GM18868 (cell line): Measurements from ENCODE around the gene AIG1.
A peak's percentile ranks its signal among the peaks of the same experiment; 100 is the strongest.

ENCODE experiments used
- ATAC-seq: cut with Tn5 transposase; IDR thresholded peaks from one replicate; pipeline ENCODE4 v1.9.1; 2021; ENCODE audit warnings: mild to moderate bottlenecking, moderate library complexity; ENCODE audit not compliant: unreplicated experiment

Gene AIG1

DNA sequence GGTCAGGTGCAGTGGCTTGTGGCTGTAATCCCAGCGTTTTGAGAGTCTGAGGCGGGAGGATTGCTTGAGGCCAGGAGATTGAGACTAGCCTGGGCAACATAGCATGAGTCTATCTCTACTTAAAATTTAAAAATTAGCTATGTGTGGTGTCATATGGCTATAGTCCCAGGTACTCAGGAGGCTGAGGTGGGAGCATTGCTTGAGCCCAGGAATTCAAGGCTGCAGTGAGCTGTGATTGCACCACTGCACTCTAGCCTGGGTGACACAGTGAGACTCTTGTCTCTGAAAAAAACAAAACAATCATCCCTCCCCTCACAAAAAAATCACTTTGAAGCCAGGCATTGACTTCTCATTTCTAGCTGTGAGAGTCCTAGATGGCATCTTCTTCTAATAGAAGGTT lies 32.1 kb downstream of the AIG1 start:
- ATAC-seq, result no peak

- no peak for ATAC-seq
These were observed 32.6 kb downstream of the AIG1 start for GRCh38 chr6:143093290-143093689.

GRCh38 chr6:143096403-143096802 lies 35.7 kb downstream of the AIG1 start:
- no peak for ATAC-seq

GRCh38 chr6:143097224-143097795 lies 36.6 kb downstream of the AIG1 start:
- peak; percentile 16 for ATAC-seq

- peak; percentile 95 for ATAC-seq
These were observed 37.5 kb downstream of the AIG1 start for GRCh38 chr6:143098054-143098671.

GRCh38 chr6:143099647-143100046 lies 39.0 kb downstream of the AIG1 start:
- ATAC-seq, result no peak

- ATAC-seq, result no peak
These were observed 39.7 kb downstream of the AIG1 start for GRCh38 chr6:143100429-143100828.

DNA sequence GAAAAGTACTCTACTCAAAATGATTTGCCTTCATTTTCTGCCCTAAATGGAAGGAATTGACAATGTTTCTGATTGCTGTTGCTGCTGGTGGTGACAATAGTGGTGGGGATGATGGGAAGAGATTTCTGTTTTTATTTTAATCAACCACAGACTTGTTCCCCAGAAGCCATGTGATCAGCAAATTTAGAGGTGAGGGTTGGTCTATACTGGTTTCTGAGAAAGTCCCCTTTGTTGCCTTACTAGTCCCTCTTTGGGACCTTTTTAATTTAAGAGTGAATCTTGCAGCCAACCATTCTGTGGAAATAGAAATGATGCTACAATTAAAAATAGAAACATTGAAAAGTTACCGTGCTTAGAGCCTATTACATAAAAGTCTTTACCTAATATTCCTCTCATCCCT lies 43.2 kb downstream of the AIG1 start:
- no peak for ATAC-seq

DNA sequence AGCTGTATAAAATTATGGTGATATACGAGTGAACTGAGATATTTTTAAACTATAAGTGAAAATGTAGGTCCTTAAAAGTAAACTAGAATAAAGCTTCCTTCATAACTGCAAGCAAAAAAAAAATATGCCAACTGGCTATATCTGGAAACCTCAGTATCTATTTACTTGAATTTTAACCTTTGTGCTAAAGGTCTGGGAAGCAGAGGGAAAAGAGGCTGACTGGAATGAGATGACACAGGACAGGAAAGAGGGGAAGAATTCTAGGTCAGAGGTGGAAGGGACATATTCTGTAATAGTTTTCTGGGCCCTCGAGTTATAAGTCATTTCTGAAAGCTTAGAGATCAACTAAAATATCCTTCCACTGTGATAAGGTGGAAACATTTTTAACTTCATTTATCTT lies 46.8 kb downstream of the AIG1 start:
- no peak for ATAC-seq

DNA sequence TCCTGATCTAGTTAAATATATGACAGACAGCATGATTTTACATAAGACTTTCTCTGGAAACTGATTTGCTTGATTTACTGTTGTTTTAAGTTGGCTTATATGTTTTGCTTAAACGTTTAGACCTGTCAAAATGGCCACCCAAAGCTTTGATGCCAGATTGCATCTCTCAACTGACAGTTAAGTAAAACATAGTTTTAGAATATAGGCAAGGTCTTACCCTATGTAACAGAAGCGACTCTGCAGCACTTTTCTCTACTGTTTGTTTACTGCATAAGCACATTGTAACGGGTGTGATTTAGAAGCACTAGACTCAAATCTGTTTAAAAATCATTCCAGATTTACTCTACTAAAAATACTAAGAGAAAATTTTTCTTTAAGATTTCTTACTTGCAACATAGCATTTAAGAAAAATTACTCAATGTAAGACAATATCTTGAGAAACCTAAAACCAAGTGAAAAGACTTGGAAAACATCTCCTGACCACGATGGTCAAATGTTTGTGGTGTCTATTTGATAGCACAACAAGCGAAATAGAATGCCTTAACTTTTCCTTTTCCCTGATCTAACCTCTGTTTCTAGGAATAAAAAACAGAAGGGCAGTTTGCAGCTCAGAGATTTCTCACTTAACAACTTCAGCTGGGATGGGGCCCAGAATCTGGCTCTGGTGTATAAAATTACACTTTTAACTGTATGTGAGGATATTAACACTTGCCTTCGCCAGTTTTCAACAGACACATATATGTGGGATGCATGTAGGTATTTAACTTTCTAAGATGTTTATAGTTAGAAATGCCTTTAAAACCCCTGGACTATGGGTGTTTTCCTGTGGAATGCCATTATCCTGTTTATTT lies 47.4 kb downstream of the AIG1 start:
- no peak for ATAC-seq

DNA sequence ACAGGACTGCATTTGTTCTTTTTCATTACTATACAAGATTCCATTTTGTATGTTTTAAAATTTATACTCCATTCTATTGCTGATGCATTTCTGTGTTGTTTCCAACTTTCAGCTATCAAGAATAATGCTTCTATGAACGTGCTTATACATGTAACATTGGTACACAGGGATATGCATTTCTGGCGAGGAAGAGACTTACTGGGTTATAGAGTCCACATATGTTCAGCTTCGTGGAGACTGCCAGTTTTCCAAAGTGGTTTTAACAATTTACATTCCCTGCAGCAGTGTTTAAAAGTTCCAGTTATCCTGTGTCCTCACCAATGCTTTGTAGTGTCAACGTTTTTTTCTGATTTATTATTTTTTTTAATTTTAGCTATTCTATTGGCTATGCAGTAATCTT lies 48.5 kb downstream of the AIG1 start:
- ATAC-seq, result no peak

DNA sequence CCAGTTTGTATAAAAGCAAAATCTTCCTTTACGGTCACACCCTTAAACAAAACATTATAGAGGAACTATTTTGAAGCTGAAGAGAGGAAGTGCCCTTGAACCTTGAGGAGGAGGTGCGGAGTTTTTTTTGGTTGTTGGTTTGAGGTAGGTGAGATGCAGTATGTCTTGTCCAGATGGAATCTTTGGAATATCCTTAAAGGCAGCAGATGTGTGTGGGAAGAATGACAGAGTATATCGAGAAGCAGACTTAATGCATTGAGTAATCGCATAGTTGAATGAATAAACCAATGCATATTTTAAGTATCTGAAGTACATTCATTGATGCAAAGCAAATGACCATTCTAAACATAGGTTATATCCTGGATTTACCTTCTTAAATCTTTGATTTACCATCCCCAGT lies 49.9 kb downstream of the AIG1 start:
- no peak for ATAC-seq

GRCh38 chr6:143110996-143111395 lies 50.3 kb downstream of the AIG1 start:
- ATAC-seq, result no peak

- ATAC-seq, result no peak
These were observed 50.8 kb downstream of the AIG1 start for GRCh38 chr6:143111443-143111842.

DNA sequence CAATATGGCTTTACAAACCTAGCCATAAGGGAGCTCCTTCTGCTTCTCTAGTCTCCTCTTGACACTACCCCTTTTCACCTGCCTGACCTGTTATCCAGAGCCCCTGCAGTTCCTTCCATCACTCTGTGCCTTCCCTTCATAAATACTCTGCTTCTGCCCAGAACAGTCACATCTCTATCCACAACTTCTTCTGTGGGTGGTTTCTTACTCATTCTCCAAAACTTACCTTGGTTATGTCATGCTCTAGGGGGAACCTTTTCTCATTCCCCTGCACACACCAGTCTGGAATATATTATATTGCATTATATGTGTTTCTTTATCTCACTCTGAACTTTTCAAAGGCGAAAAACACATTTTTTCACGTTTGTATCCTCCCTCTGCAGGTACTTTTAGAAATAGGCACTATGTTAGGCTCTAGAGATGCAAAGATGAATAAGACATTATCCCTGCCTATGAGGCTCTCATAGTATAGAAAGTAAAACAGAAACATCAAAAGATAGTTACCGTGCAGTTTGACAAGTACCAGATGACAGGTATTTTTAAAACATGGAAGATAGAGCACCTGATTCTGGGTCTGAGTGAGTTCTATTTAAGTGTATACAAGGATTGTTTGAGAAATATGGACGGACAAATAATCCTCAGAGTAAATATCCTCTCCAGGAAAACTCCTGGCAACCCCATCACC lies 51.5 kb downstream of the AIG1 start:
- ATAC-seq, result peak; percentile 84

DNA sequence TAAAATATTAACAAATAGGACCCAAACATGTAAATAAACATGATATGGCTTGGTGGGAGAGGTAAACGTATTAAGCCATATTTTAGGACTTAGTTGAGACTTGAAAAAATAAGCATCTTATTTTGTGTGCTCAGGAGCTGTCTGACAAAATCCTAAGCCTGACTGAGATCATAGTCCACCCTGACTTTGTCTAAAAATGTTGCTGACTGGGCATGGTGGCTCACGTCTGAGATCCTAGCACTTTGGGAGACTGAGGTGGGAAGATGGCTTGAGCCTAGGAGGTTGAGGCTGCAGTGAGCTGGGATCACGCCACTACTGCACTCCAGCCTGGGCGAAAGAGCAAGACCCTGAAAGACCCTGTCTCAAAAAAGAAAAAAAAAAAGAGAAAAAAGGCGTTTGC lies 52.1 kb downstream of the AIG1 start:
- no peak for ATAC-seq

DNA sequence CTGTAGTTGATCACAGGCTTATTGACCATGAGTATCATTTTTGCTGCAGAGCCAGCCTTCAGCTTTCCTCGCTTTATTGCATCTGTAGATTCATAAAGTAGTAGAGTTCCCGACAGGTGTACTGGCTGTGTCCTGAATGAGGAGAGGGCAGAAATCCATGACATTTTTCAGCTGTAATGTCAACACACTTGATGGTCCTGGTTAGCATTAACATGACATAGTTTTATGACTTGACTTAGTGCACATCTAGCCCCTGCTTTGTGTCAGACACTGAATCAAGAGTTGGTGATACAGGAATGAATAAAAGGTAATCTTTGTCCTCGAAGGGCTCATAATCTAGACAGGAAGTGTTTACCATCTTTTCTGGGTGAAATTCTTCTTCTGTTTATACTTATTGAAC lies 55.0 kb downstream of the AIG1 start:
- no peak for ATAC-seq

DNA sequence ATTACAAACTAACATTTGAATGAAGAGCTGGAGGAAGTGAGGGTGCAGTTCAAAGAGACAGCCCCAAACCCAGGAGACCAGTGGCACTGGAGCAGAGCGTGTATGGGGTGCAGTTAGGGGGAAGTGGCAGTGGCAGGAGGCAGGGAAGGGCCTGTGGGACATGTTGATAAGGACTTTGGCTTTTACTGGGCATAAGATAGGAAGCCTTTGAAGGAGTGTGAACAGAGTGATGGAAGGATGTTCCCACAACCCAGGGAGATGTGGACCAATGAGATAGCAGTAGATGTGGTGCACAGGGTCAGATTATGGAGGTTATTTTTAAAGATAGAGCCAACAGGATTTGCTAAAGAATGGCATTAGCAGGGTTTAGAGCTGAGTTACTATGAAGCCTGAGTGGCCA lies 56.4 kb downstream of the AIG1 start:
- ATAC-seq, result no peak

DNA sequence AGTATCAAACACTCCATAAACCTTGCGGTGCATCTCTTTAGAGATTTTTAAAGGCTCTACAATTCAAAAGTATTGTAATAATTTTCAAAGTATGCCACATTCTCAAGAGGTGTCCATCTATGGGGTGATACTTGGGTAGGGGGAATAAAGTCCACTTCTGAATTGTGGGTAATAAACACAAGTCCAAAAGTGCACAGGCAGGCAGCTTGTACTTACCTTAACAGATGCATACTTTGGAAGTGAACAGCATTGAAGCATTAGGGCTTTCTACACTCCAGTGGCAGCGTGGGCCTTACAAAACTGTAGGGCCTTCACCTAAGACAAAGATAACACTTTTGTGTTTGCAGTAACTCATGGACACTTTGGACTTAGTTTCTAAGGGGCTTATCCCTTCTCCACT lies 58.6 kb downstream of the AIG1 start:
- no peak for ATAC-seq

DNA sequence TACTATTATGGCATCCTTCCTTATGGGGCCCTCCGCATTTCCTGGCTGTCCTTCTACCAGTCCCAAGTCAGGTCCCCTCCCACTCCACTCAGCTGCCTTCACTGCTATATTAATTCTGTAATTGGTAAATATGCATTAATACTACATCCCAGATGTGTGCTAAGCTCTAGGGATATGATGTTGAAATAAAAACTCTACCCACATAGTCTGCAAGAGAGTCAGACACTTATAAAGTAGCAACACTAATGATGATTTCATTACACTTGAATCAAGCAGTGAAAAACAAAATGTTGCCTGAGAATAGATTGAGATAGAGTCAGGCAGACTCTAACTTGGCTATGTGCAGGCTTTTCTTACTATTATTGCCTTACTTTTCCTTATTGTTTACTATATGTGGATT lies 62.4 kb downstream of the AIG1 start:
- ATAC-seq, result no peak

DNA sequence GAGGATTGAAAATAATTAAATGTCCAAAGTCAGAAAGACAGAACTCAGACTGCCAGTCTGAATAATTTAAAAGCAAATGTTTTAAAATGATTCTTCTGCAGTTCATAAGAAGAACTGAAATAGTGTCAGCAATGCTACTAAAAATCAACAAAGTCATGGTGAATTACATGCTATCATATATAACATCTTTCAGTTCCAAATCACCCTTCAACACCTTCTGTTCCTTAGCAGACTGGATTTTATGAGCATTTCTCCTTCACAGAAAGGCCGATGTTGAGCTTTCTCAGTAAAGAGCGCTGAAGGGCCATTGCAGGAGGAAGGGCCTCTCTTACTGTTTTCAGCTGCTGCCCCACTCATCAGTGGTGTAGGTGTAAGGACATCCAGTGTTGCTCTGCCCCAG lies 63.3 kb downstream of the AIG1 start:
- ATAC-seq, result no peak

GRCh38 chr6:143125455-143125854 lies 64.8 kb downstream of the AIG1 start:
- ATAC-seq, result peak; percentile 54
